ENCODE data around the gene PAAF1.

DNA sequence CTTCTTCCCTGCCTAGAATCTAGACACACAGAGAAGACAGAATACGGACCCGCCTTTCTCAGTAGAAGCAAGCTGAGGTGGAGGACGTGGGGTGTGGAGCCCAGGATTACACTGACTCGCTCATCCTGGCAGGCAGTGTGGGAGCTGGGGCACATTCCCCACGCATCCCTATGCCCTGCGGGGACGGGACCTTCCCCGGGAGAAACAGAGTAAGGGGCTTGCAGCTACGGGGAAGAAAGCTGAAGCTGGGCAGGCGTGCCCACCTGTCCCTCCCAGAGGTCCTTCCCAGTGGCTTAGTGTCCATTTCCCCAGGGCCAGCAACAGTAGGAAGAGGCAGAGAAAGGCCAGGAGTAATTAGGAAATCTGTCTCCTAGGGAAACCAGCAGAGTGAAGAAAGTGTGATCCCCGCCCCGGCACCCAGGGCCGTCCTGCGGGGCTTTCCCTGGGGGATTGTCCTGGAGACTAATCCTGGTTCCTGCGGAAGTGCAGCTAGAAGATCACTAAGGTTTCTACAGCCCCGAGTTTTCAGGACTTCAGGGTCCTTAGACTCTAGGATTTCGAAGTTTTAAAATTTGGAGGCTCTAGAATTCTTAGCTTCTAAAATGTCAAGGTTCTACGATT lies 81.8 kb downstream of the PAAF1 start:
- TF ChIP-seq POLR2A (IDR thresholded peaks at IDR 0.05; ENCODE audit: low read length): no peak
- TF ChIP-seq GATA1 (IDR thresholded peaks at IDR 0.05; ENCODE audit: low read depth, low read length): no peak
